NCI-H146 treated with DMSO at 0.1 percent for 48 hours (cell line): ENCODE measurements around the gene PIP4K2B.
A peak's percentile ranks its signal among the peaks of the same experiment; 100 is the strongest.

Experiments
- DNase-seq: peaks from one replicate; lab custom pipeline; 2025; ENCODE audit not compliant: unreplicated experiment; lab: John Stamatoyannopoulos, UW

PIP4K2B gene

DNA sequence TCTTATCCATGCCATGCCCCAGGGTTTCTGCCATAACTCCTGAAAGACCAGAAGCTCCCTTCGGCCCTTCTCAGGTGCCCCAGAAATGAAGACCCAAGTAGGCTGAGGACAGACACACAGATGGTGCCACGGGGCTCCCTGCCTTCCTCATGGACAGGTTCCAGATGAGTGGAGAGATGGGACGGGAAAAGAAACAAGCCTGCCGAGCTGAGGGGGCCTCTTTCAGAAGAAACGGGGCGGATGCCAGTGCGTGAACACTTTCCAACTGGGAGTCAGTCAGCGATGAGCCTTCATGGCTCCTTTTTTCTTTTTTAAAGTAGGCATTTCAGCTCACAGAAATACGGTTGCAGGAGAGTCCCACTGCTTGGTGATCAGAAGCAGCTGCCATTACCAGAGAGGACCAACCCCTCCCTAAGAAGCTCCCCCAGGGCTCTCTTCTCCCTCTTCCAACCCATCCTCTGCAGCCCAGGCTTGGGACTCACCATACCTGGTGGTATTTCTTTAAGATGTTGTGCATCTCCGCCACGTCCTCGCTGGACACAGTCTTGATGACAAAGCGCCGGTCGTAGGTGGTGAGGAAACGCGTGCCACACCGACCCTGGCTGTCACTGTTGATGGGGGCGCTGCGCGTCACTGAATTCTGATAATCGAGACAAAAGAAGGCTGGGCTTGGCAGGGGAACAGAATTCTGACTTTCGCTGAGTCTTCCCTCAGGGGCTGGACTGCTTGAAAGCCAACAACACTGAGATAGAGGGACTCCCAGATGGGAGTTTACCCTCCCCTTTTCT is 19.2 kb downstream of the PIP4K2B start:
- no peak for DNase-seq

DNA sequence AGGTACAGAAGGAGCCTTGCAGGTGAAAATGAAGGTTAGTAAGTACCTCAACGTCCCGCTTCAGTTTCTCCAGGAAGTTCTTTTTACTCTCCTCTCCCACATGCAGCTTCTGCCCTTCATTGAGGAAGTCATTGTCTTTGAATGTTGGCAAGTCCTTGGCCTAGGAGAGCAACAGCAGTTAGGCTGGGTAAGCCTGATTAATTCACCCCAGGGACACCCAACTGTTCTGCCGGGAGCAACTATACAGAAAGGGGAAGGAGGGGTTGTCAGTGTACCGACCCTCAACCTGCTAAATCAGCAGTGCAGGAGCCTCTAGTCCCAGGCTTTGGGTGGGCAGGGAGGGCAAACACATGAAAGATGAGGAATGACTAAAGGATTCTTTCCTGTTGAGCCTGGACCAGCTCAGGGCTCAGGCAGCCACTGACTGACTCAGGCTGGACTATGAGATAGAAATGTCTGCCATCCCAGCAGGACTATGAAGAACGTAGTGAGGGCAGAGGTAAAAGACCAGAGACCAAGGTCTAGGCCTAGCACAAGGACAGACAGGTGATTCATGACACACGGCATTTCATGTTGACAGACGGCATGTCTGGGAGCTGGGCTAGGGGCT is 21.6 kb downstream of the PIP4K2B start:
- DNase-seq: no peak

DNA sequence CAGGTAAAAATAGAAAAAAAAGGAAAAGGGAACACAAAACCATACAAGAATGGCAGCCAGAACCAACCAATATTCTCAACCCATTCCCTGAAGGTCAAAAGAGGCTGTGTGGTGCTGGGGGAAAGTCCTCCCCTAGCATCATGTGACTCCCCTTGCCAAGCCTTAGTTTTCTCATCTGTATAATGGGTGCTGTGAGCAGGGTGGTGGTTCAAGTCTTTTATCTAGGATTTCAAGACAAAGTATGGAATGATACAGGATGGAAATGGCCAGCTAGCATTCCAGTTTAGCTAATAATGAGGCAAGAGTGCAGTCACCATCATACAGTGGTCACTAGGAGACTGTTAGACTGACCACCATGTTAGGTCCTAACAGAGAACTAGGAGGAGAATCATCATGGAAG is 26.1 kb downstream of the PIP4K2B start:
- DNase-seq: no peak

DNA sequence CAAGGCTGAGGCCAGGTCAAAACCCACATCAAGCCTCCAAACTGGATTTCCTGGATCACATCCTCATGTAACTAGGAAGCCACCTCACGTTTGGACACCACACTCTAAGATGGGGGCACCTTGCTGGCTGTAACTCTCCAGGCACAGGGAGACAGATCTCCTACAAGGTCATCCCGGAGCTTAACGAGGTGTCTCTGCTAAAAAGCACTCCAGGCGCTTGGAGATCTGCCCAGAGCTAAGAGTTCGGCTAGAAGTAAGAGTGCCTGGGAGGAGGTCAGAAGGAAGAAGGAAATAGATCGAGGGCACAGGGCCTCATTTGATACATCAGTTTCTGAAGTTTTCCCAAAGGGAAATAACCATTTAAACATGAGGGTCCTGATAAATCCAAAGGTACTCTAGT is 30.9 kb downstream of the PIP4K2B start:
- no peak for DNase-seq

DNA sequence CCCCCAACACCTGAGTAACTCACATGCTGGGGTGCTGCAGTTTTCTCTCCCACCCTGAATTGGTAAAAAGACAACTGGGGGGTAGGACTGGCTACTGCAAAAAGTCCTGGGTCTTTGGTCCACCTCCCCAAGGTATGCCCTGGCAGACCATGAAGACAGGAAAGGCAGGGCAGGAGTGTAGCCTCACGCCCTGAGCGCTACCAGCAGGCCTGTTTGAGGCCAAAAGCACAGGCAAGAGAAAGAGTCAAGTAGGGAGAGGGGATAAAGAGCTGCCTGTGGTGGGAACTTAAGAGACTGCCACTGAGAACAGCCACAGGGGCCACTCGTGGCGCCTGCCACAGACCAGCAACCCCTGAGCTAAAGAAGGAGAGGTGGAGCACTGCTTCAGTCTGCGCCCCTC is 33.0 kb downstream of the PIP4K2B start:
- no peak for DNase-seq

DNA sequence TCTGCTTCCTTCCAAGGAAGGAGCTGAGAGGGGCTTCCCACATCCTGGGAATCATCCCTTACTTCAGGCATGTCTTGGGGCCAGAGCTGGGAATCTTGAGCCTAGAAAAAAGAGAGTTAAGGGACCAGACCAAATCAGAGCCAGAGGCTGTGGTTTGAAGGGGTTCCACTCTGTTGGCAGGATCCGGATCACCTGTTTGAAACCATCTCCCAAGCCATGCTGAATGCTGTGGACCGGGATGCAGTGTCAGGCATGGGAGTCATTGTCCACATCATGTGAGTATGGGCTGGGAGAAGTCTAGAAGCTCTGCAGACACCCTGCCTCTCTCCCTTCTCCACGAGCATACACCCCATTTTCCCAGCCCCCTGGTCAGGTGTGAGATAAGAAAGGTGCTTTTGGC is 37.1 kb downstream of the PIP4K2B start:
- no peak for DNase-seq

DNA sequence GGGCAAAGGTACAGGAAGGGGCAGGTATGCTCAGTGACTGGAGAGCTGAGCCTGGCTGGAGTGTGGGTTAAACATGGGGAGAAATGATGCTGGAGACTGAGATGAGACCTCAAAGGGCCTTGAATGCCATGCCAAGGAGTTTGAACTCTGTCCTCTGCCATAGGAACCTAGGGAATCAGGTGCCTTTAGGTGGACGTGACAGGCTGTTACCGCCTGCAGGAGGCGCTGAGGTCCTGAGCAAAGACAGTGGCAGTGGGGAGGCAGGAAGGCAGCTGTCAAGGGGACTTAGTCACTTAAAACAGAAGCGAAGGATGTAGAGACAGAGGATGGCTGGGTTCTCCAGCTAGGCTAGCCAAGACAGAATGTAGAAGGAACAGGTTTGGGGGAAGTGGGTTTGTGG is 37.7 kb downstream of the PIP4K2B start:
- DNase-seq: no peak

DNA sequence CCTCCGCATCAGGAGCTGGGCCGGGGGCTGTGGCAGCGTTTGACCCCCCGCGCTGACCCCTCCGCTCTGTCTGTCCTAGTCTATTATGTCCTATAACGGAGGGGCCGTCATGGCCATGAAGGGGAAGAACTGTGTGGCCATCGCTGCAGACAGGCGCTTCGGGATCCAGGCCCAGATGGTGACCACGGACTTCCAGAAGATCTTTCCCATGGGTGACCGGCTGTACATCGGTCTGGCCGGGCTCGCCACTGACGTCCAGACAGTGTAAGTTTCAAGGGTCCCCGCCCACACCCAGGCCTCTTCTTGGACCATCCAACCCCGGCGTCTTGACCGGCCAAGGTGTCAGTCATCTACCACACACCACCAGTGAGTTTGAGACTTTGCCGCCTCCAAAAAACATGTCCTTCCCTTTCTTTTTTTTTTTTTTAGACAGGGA is 46.3 kb downstream of the PIP4K2B start:
- DNase-seq: no peak

DNA sequence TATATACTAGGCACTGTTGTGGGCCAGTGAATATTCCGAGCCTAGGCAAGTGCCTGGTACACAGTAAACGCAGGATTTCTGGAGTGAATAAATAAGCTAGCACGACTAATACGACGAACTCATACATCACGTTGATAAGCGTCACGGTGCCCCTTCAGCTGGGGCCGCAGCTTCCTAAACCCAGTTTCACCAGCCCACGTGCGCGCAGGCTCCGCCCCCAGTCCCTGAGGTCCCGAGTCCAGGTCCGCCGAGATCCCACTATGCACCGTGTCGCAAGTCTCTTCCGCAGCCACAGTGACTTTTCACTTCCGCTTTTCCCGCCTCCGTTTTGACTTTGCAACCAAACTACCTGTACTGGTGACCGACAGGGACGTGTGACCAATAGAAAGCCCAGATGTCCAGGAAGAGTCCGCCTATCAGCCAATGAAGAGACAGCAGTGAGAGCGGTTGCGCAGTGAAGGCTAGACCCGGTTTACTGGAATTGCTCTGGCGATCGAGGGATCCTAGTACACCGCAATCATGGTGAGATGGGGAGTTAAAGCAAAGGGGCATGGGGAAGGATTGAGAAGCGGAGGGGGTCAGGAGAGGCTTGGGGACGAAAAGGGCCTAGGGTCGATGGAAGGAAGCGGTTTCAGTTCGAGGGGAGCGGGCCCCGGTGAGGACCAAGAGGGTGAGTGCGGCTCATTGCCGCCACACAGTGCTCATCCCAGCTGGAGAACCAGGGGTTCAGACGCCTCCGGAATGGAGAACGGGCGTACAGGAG is 46.9 kb downstream of the PIP4K2B start, which contains the start of gene PSMB3:
Gene PSMB3, plus strand, starts transcription at position 434 of the 763 bp plus-strand sequence. Its CDS starts 86 bp downstream, at position 520.
- DNase-seq: peak; percentile 99

DNA sequence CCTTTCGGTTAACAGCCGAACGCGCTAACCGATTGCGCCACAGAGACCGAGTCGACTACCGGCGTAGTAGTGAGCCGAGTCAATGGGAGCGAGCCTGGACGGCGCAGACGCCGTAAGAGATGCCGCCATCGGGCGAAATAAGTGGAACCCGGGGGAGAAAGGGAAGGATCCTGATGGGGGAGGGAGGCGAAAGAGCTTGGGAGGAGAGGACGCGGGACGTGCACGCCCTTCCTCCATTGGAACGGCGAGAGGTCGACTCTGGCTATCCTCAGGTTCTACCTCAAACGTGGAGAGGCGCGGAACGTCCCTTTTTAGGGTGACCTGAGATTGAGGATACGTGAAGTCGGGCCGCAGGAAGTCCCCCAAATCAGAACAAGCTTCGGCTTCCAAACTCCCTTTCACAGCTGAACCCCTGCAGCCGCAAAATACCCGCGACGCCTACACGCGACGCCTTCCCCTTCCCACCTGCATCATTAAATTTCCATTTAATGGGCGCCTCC is 47.5 kb downstream of the PIP4K2B start:
- peak; percentile 72 for DNase-seq

DNA sequence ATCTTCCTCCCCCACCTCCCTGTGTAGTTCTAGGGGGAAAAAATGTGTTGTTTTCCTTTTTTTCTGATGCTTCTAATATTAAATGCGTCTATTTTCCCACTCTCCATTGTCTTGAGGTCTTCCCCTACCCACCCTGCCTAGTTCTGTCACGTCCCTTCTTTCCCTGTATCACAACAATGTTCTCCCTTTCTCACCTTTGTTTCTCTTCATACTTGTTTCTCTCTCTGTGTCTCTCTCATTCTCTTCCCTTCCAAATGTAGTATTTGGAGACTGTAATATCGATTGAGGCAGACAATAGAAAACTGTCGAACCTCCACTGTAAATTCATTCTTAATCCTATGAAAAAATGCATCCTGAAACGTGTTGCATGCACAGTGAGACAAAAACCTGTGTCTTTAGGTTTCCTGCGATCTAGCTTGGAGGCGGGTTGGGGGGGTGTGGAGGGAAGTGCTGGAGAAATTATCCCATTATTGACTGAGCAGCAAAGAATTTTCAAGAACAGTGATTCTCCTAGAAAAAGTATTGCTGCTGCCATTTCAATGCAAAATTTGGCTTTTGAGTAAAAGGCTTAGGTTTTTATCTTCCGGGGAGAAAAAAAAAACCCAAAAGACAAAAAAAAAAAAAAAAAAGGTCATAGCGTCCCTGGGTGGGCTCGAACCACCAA is 48.1 kb downstream of the PIP4K2B start:
- peak; percentile 62 for DNase-seq

DNA sequence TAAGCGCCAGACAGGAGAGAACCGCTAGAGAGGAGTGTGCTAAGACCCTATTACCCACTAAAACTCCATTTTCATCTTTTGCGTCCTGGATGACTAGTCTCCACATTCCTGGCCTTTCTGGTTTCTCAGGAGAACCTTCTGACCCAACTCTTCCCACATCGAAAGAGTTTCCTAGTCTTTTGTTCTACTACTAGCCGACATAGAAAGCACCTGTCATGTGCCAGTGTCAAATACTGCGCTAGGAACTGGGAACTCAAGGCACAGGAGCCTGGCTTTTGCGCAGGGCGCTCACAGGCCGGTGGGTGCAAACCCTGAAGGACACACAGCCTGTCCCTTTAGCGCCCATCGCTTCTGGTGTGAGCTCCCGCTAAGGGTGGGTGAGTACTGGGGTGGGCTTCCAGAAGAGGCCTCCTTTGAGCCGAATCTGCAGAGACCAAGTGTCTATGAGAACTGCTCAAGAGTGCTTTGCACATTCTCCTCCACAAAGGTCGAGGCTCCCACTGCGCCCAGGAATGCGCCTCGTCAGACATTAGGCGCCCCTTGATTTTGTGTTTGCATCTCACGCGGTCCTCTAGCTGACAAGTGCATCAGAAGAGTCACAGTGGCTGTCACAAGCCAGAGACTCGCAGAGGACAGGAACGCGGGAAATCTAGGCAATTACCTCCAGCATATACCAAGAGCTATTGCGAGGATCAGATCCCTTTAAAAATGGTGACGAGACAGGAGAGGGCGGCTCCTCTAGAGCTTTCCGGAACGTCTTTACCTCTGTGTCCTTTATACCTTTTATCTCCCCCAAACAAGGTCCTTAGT is 48.8 kb downstream of the PIP4K2B start:
- peak; percentile 62 for DNase-seq

DNA sequence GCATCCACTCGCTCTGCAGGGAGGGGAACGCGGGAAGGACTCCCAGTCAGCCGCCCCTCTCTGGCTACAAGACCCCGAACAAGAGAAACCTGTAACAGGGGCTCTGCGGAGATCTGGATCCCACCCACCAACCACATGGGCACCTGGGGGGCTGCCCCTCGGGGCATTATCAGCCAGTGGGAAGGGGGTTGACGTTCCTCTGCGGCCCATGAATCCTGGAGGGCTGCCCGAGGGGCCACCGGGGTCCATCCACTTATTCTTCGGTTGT is 49.4 kb downstream of the PIP4K2B start:
- no peak for DNase-seq

DNA sequence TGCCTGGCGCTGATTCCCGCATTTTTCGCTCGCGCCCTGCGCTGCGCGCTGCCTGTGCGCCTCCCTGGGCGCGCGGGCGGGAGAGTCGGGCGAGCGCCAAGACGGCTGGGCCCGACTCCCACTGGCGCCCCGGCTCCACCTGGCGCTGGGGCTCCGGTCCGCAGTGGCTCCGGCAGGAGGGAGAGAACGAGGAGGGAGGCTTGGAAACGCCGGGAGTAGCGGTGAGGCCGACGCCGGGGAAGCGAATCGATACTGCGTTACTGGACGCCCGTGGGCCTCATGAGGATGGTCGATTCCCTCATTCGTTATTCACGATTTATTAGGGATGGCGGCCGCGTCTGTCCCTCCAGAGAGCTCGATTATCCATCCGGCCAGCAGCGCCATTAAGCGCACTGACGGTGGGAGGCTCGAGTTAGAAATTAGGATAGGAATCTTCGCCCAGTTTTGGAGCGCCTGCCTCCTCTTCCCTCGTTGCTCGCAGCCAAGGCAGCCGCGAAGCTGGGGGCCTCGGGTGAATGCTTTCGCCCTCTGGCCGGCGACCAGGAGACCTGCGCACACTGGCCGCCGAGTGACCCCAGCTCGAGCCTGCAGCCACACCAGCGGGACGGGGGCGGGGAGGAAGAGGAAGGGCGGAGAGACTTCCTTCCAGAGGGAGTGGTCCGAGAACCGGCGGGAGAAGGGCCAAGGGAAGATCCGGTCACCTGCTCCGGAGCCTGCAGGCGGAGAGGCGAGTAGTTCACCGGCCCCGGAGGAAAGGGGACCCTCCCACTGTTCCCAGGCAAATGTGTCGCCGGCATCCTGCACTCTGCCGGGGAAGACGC is 49.9 kb downstream of the PIP4K2B start:
- peak; percentile 87 for DNase-seq

DNA sequence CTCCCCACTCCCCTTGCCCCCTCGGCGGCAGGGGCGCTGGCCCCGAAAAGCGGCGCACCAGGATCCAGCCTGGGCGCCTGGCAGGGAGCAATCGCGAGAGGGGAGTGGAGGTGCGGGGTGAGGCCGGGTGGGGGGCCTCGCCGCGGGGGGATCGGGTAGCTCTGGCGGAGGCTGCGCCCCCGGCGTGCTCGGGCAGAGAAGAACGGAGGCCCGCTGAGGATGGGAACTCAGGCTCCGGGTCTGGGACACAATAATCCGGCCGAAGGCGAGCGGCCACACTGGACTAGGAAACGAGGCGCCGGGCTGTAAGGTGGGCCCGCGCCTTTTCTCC is 50.5 kb downstream of the PIP4K2B start:
- no peak for DNase-seq

DNA sequence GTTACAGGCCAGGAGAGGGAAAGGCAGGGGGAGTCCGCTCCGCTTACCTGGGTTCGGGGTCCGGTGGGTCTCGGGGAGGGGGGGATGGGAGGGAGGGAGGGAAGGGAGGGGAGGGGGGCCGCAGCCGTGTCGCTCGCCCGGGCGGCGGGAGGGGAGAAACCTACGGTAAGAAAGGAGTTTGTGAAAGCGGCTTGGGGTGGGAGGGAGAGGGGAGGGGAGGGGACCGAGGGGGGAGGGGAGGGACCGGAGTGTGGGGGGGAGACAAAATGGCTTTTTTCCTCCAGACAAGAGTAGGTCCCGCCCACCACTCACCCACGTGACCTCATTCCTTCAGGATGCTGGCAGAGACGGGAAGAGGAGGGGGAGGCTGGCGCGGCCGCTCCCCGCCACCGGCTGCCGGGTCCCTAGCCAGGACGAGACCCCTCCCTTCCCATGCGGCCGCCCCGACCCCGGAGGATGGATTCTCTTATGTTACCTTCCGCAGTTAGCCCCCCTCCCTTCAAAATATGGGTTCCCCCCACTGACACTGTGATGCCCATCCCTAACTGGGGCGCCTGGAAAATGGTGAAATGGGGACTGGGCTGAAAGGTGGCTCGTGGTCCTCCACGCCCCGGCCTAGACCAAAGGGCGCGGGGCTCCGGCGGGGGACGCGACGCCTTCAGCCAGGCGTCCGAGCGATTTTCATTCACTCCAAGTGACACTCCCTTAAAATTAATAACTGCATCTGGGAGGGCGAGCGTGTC is 51.0 kb downstream of the PIP4K2B start, which contains the start of gene PCGF2:
Gene PCGF2, minus strand, starts transcription at position 188 of the 743 bp plus-strand sequence. CDS start 7,934 bp downstream, outside the sequence.
- peak; percentile 81 for DNase-seq

DNA sequence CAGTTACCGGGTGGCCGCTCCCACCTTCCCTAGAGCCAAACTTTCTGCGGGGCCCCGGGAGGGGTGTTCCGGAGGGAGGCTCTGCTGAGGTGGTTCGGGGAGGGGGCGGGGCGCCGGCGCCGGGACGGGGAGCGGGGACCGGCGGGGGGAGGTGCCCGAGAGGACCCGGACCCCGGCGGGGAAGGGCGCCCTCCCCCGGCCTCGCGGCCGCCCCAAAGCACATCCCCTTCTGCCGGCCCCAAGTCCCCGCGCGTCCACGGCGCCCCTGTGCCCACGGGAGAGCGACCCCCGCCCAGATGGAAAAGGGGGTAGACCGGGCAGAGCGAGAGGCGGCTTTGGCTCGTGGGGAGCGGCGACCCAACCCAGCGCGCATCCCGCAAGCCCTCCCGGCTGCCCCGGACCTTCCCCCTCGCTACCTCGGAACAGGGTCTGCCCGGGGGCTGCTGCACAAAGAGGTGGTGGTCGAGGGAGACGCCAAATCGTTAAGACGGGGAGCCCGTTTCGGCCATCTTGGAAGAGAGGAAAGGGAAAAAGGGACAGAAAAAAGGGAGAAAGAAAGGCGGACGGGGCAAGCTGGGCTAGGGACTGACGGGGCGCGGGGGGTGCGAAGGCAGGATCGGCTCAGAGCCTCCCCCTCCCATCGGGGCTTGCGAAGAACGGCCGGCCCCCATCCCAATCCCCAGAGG is 51.8 kb downstream of the PIP4K2B start:
- DNase-seq: no peak

DNA sequence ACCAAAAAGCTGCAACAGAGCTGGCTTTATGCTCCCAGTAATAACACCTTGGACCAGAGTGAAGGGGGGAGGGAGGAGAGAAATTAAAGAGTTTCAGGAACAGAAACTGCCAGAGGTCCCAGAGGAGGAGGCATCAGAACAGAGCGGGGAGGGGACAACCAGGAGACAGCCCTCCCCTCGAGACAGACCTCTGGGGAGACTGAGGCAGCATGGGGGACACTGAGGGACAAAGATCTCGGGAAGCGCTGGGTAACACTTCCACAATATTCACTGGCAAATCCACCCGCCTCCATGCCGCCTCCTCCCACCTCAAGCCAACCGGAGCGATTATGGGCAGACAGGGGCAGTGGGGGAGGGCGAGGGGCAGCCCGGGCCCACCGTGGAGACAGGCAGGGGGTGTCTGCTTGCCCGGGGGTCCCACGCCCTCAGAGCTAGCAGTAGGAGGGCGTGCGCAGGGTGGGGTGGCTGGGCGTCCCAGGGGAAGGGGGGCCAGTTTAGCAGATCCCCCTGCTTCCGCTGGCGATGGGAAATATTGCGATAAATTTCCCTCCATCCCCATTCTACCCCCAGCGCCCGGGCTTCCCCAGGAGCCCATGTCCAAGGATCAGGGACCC is 52.4 kb downstream of the PIP4K2B start:
- DNase-seq: no peak
